Measurements from ENCODE around the gene TBC1D22A. TPM values are rescaled to one million over a fixed set of nuclear protein-coding genes. Genes with fewer than 3 reads are reported as not detected.

The TBC1D22A gene
- total RNA-seq, 1 experiment from 2014 or later = 20.9 TPM

GRCh38 chr22:47208630-47209029 lies 446.2 kb downstream of the TBC1D22A start:
- H3K36me3 ChIP-seq (ENCODE audit: control insufficient read depth in 1 of 2, insufficient read depth in 2 of 2, low read length in 2 of 2) = no peaks in the 10 kb centered on the region
- ATAC-seq (no peak), DNase-seq (ENCODE audit: low read depth, low spot score) (no peak)
- TF ChIP-seq REST (IDR thresholded peaks at IDR 0.05; ENCODE audit: low read depth) (no peak), SRF (IDR thresholded peaks at IDR 0.05; ENCODE audit: low read depth) (no peak), POLR2A (IDR thresholded peaks at IDR 0.05; ENCODE audit: borderline replicate concordance, extremely low read depth, insufficient read depth, insufficient read length) (no peak), ZFX (IDR thresholded peaks at IDR 0.05) (no peak), JUND (IDR thresholded peaks at IDR 0.05) (no peak), RAD21 (IDR thresholded peaks at IDR 0.05; ENCODE audit: low read depth) (no peak), ELF1 (IDR thresholded peaks at IDR 0.05; ENCODE audit: borderline replicate concordance, low read depth) (no peak), ZBTB33 (IDR thresholded peaks at IDR 0.05; ENCODE audit: extremely low read depth, insufficient replicate concordance, low read length) (no peak), YY1 (IDR thresholded peaks at IDR 0.05; ENCODE audit: extremely low read depth, insufficient replicate concordance, low read depth, low read length) (no peak), EZH2phosphoT487 (IDR thresholded peaks at IDR 0.05; ENCODE audit: borderline replicate concordance) (no peak), SP1 (IDR thresholded peaks at IDR 0.05; ENCODE audit: low read depth) (no peak), TCF7L2 (IDR thresholded peaks at IDR 0.05; ENCODE audit: borderline replicate concordance, extremely low read depth, insufficient read depth, insufficient read length) (no peak), CBX3 (IDR thresholded peaks at IDR 0.05; ENCODE audit: low read depth) (no peak), CEBPB (IDR thresholded peaks at IDR 0.05; ENCODE audit: low read depth) (no peak)
- H2AFZ ChIP-seq (ENCODE audit: low read depth, low read length, poor library complexity, severe bottlenecking) = no peak overlapping the region
- no peak overlapping the region for H3K4me2 ChIP-seq (ENCODE audit: low read length)
- ChIA-PET POLR2A (no interaction called here), RAD21 (ENCODE audit: low non-redundant PET in 1 of 2, low total read pairs in 2 of 2, uncharacterized antibody in 2 of 2, unreplicated experiment in 2 of 2) (no interaction called here), CTCF (no interaction called here)
- intact Hi-C loops (cut with micrococcal nuclease) = no loop called here
- no peaks in the 10 kb centered on the region for H3K9me2 ChIP-seq (ENCODE audit: insufficient read depth)
- no peaks in the 10 kb centered on the region for H3K27me3 ChIP-seq (ENCODE audit: insufficient read depth, low read length)
- H3K9me3 ChIP-seq (ENCODE audit: control insufficient read depth in 1 of 2, insufficient read depth in 1 of 2, low read depth in 1 of 2, low read length in 2 of 2) = no peaks in the 10 kb centered on the region
- no peaks in the 10 kb centered on the region for H4K20me1 ChIP-seq (ENCODE audit: insufficient read depth)
- no peaks in the 10 kb centered on the region for H3K79me2 ChIP-seq (ENCODE audit: insufficient read depth, low read length)
- no peak overlapping the region for H3K4me3 ChIP-seq (replicated peaks in 1 of 2; ENCODE audit: low read depth in 1 of 2, low read length in 2 of 2)
- no peak overlapping the region for H3K27ac ChIP-seq (ENCODE audit: low read depth, low read length)
- H3K9ac ChIP-seq (ENCODE audit: low read length) = no peak overlapping the region
- no TSS peak for BruUV-seq (replicated peaks)
- no peaks in the 10 kb centered on the region for H3K4me1 ChIP-seq (ENCODE audit: control insufficient read depth in 1 of 2, insufficient read depth in 2 of 2, low read length in 2 of 2)
